Measurements from ENCODE around the gene HTR3A. TPM values are rescaled to one million over a fixed set of nuclear protein-coding genes. Genes with fewer than 3 reads are reported as not detected.

The HTR3A gene
- polyA plus RNA-seq, 1 donor (not counting 4 experiments of a cell fraction or from before 2014, with no cell fraction given) = not detected

DNA sequence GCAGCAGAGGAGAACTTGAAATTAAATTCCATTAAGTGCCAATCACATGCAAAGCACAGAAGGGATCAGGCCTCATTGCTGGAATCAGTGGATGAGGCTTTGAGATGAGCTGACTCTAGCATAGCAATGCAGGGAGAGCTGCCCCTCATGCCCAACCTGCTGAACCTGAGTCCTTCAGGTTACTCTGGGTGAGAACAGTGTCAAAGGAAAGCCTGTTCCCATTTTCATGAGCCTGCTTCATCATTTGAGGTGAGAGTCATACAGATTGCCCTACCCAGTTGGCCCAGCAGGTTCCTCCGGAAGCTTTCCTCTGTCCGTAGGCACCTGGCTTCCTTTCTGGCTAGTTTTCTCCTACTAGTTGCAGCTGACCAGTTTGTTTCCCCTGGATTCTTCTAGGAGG is 58.7 kb downstream of the HTR3A start:
- FAIRE-seq = no peak
- dilution Hi-C loops (cut with MboI; ENCODE audit: extremely low pct_ligation_motif_present, low sequenced_read_pairs) = loop anchor here (25.0 kb wide), 1 partner anchor 229 kb away; no protein-coding TSS in a partner anchor
- peaks cover 26% of the 10 kb centered on the region for H3K27me3 ChIP-seq (ENCODE audit: control insufficient read depth, extremely low read depth, insufficient read depth, low read length)

DNA sequence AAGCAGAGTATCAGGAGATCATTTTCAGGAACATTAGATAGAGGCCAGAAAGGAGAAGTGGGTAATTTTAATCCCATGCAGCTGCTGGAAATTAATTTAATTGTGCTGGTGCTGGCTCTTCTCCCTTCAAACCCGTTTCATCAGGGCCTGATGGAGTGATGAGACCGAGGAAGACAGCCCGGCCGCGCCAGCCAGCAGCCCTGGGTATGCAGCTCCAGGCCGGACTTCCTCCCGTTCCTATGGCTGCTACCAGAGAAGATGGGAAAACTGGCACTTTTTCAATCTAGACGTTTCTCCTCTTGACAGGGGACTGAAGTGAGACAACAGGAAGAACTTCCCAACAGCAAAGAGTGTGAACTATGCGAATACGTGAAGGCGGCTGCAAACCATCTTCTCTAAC is 60.0 kb downstream of the HTR3A start:
- Histone ChIP-seq H3K4me2 (ENCODE audit: control insufficient read depth, extremely low read depth, insufficient read depth, low read depth, low read length) (no peak overlapping the region), H3K4me1 (ENCODE audit: control insufficient read depth, extremely low read depth, insufficient read depth, low read length) (no peaks in the 10 kb centered on the region), H3K9me3 (ENCODE audit: control insufficient read depth, low read depth, low read length) (no peaks in the 10 kb centered on the region), H3K9me1 (ENCODE audit: control insufficient read depth, extremely low read depth, insufficient read depth, low read length) (no peaks in the 10 kb centered on the region), H3K36me3 (ENCODE audit: control insufficient read depth in 2 of 2, extremely low read depth in 1 of 2, insufficient read depth in 2 of 2, low read length in 2 of 2) (no peaks in the 10 kb centered on the region), H3K4me3 (ENCODE audit: control insufficient read depth in 2 of 3, extremely low read depth in 1 of 3, insufficient read depth in 2 of 3, low read depth in 1 of 3, low read length in 3 of 3) (no peak overlapping the region), H3K27ac (ENCODE audit: control insufficient read depth, insufficient read depth, low read length) (no peak overlapping the region), H3K9ac (ENCODE audit: control insufficient read depth, extremely low read depth, insufficient read depth, low read length) (no peak overlapping the region), H2AFZ (ENCODE audit: control insufficient read depth, low read length) (no peak overlapping the region), H3K27me3 (ENCODE audit: control insufficient read depth, extremely low read depth, insufficient read depth, low read length) (peaks cover 21% of the 10 kb centered on the region), H4K20me1 (ENCODE audit: control insufficient read depth, extremely low read depth, insufficient read depth, low read length) (no peaks in the 10 kb centered on the region), H3K79me2 (ENCODE audit: control insufficient read depth, insufficient read depth, low read length) (no peaks in the 10 kb centered on the region)
- dilution Hi-C loops (cut with MboI; ENCODE audit: extremely low pct_ligation_motif_present, low sequenced_read_pairs) = loop anchor here (25.0 kb wide), 1 partner anchor 227 kb away; no protein-coding TSS in a partner anchor
- FAIRE-seq (no peak), DNase-seq (ENCODE audit: low read depth, low spot score) (no peak)
- TF ChIP-seq, protein P1, sequence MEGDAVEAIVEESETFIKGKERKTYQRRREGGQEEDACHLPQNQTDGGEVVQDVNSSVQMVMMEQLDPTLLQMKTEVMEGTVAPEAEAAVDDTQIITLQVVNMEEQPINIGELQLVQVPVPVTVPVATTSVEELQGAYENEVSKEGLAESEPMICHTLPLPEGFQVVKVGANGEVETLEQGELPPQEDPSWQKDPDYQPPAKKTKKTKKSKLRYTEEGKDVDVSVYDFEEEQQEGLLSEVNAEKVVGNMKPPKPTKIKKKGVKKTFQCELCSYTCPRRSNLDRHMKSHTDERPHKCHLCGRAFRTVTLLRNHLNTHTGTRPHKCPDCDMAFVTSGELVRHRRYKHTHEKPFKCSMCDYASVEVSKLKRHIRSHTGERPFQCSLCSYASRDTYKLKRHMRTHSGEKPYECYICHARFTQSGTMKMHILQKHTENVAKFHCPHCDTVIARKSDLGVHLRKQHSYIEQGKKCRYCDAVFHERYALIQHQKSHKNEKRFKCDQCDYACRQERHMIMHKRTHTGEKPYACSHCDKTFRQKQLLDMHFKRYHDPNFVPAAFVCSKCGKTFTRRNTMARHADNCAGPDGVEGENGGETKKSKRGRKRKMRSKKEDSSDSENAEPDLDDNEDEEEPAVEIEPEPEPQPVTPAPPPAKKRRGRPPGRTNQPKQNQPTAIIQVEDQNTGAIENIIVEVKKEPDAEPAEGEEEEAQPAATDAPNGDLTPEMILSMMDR (optimal IDR thresholded peaks at IDR 0.05 in 1 of 3, IDR thresholded peaks at IDR 0.05 in 1 of 3, conservative IDR thresholded peaks at IDR 0.05 in 1 of 3; ENCODE audit: extremely low read depth in 1 of 3, insufficient read depth in 2 of 3, low read length in 3 of 3) = no peak
- no peak for TF ChIP-seq EZH2 (IDR thresholded peaks at IDR 0.05; ENCODE audit: low read length)

More for the DNA sequence above, 58.7 kb downstream of the HTR3A start:
- TF ChIP-seq, protein P1 (optimal IDR thresholded peaks at IDR 0.05 in 1 of 3, IDR thresholded peaks at IDR 0.05 in 1 of 3, conservative IDR thresholded peaks at IDR 0.05 in 1 of 3; ENCODE audit: extremely low read depth in 1 of 3, insufficient read depth in 2 of 3, low read length in 3 of 3) = no peak
- TF ChIP-seq EZH2 (IDR thresholded peaks at IDR 0.05; ENCODE audit: low read length) = no peak
- Histone ChIP-seq H3K9me1 (ENCODE audit: control insufficient read depth, extremely low read depth, insufficient read depth, low read length) (no peaks in the 10 kb centered on the region), H3K4me3 (ENCODE audit: control insufficient read depth in 2 of 3, extremely low read depth in 1 of 3, insufficient read depth in 2 of 3, low read depth in 1 of 3, low read length in 3 of 3) (no peak overlapping the region), H3K36me3 (ENCODE audit: control insufficient read depth in 2 of 2, extremely low read depth in 1 of 2, insufficient read depth in 2 of 2, low read length in 2 of 2) (no peaks in the 10 kb centered on the region), H2AFZ (ENCODE audit: control insufficient read depth, low read length) (no peak overlapping the region), H3K27ac (ENCODE audit: control insufficient read depth, insufficient read depth, low read length) (no peak overlapping the region), H3K4me1 (ENCODE audit: control insufficient read depth, extremely low read depth, insufficient read depth, low read length) (no peaks in the 10 kb centered on the region), H3K9ac (ENCODE audit: control insufficient read depth, extremely low read depth, insufficient read depth, low read length) (no peak overlapping the region), H4K20me1 (ENCODE audit: control insufficient read depth, extremely low read depth, insufficient read depth, low read length) (no peaks in the 10 kb centered on the region), H3K4me2 (ENCODE audit: control insufficient read depth, extremely low read depth, insufficient read depth, low read depth, low read length) (no peak overlapping the region), H3K79me2 (ENCODE audit: control insufficient read depth, insufficient read depth, low read length) (no peaks in the 10 kb centered on the region), H3K9me3 (ENCODE audit: control insufficient read depth, low read depth, low read length) (no peaks in the 10 kb centered on the region)
- DNase-seq (ENCODE audit: low read depth, low spot score) = no peak
